NCI-H146 (cell line): ENCODE results near the gene PEPD.

Experiments used
- DNase-seq: peaks from one replicate; lab custom pipeline; 2025; lab: John Stamatoyannopoulos, UW

The PEPD gene

DNA sequence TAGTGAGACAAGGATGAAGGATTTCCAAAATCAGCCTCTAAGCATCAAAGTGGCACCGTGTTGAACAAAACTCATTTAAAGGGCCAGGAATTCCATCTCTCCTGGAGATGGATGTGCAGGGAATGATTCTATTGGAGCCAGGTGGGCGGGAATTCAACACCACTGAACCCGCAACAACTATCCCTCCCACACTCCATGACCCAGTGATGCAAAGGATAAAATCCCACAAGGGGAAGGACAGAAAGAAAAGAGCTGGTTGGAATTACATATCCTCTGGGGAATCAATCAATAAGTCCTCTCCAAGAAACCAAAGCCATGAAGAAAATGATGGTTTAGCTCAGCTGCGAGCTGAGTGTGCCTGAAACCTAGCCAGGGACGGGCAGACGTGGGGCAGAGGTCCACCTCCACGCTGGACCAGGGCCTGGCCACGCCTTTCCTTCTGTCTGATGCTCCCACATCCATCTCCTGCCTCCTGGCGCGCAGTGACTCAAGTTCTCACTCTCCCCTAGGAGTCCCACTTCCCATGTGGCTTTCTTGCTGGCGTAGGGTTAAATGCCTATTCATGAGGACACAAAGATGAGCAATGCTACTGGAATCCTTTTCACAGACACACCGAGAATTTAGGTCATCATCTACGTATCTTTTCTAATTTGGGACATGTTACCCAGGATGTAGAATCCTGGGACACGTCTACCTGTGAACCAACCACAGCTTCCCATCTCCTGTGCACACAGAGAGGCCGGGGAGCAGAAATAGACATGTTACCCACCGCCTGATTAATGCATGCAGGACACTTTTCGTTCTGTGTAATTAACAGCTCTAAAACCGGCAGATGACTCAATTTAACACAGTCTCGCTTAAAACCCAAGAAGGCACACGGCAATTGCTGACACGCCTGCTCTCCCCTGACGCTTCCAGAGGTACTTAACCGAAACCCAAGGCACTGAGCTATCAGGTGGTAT lies 48.6 kb downstream of the PEPD start:
- DNase-seq = no peak

DNA sequence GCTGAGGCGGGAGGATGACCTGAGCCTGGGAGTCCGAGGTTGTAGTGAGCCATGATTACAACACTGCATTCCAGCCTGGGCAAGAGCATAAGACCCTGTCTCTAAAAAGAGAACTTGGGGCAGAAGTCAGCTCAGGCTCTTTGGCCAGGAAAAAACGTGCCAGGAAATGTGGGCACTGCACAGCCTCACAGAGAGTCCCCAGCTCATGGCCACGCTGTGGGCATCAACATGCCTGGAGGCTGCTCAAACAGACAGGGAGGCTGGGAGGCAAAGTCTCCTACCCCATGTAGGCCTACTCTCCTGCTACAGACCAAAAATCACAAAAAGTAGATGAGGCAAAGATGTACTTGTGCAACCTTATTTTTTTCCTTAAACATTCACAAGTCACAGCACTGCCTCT lies 49.4 kb downstream of the PEPD start:
- no peak for DNase-seq

DNA sequence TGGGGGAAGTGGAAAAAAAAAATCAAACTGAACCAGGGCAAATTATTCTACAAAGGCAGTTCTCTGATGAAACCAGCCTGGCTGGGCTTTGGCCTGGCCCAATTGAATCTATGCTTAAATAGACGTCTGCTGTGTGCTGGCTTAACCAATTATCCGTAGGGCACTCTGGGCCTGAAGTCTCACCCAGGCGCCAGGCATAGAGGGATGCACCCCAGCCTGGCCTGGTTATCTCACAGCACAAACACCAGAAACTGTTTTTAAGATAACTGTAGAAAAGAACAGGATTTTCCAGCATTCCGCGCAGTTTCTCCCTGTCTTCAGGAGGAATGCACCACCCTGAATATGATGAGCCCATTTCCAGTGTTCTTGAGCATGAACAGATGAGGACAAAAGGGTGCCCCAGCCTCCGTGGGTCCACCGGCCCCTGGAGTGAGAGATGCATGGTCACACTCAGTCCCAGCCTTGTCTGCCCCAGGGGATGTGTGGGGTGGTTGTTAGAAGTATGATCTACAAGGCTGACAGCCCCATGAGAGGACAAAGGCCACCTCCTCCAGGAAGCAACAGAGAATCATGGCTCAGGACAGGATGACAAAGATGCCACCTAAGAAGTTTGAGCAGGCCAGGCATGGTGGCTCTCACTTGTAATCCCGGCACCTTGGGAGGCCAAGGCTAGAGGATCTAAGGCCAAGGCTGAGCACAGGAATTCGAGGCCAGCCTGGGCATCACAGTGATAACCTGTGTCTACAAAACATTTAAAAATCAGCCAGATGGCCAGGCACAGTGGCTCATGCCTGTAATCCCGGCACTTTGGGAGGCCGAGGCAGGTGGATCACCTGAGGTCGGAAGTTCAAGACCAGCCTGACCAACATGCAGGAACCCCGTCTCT lies 50.2 kb downstream of the PEPD start:
- DNase-seq = no peak

DNA sequence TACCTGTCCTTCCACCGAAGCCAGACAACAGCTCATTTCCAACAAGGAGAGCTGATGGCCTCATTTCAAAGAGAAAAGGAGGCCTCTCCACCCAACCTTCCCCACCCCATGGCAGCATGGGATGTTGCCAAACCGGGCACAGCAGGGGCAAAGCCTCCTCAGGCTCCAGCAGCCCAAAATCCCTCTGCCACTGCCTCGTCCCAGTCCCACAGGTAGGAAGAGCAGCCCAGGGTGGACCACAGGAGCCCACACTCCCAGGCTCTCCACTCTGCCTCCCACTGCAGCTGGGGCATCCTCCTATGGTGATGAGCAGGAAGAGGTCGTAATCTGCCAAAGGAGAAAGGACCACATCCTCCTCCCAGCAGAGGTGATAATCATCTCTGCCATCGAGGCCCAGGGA lies 50.9 kb downstream of the PEPD start:
- no peak for DNase-seq

DNA sequence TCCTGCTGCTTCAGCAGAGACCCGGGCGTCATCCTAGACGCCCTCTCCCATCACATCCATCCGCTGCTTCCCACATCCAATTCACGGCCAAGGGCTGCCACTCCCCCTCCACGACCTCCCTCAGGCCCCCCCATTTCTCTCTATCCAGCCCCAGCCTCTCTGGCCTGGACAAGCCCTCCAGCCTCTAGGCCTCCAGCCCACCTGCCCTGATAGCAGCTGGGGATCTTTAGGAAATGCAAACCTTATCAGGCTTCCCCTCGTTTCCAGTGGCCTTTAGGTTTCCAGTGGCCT lies 51.6 kb downstream of the PEPD start:
- no peak for DNase-seq

DNA sequence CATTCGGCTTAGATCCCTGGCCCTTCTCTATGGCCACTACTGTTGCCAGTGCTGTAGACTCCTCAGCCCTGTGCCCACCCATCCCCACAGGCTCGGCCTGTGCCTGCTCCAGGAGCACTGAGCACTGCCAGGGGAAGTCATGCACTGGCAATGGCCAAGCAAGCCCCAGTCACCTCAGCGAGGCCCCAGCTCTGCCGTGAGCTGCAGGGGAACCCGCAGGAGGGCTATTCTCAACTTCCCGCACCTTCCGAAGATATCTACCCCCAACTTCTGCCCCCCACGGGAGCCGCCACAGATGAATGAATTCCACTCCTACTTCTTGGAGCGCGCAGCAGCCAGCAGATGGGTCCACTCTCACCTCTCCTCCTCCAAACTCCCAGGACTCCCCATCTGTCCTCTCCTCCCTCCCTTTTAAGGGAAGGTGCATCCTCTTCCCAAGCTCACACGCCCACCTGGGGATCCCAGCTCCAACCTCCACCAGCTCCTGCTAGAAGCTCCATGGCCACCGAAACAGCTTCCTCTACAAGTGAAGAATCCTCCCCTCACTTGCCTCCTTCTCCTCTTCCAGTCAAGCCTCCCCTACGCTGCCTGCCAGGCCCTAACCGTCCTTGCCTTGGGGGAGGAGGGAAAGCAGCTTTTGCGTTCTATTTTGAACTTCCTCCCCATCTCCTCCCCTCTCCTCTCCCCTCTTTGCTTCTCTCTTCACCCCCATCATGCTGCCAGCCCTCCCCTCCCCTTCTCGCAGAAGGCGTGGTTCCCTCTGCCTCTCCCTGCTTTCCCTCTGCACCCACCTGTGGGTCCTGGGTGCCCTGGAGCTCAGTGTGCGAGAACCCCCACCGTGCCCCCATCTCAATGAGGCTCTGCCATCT lies 52.2 kb downstream of the PEPD start:
- no peak for DNase-seq

DNA sequence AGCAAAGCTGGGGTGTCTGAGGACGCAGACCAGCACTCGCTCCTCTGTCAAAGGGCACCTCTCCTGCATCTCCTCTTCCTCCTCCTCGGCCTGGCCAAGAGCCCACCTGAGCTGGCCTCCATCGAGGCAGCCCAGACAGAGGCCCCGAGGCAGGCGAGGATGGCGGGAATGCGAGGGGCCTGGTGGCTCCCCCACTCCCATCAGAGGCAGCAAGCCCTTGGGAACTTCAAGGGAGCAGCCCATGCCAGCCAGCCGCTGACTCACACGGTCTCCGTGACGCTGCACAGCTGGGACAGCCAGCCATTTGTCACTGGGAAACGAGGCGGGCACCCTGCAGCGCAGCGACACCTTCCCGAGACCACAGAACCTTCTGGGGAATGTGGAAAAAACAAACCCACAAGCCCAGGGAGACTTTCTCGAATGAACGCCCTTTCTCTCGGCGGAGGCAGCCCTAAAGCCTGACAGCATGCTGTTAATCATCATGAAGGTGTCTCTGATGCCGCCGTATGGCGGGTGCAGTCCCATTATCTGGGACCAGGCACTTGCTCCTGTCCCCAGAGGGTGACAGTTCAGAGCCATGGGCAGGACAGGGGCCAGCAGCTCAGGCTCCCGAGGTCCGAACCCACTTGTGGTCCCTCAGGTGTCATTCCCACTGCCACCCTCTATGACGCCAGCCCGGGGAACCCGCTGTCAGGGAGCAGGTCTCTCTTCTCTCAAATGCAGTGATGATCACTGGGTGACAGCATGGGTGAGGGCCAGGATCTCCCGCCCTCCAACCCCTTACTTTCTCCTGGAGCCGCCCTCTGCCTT lies 53.0 kb downstream of the PEPD start:
- DNase-seq = no peak

DNA sequence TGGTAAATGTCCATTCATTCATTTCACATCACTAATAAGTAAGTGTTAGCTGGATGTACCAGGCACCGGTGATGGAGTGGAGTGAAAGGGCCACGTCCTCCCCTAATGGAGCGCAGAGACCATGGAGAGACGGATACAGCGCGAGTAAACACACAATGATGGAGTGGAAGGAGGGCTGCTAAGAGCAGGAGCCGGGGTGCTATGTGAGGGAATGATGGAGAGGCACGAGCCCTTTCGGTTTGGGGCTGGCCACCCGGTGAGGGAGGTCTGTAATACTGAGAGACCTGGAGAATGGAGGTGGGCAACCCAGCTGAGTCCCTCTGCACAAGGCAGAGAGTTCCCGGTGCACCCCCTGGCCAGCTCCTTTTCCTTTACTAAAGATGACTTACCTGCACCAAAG lies 53.7 kb downstream of the PEPD start:
- no peak for DNase-seq

DNA sequence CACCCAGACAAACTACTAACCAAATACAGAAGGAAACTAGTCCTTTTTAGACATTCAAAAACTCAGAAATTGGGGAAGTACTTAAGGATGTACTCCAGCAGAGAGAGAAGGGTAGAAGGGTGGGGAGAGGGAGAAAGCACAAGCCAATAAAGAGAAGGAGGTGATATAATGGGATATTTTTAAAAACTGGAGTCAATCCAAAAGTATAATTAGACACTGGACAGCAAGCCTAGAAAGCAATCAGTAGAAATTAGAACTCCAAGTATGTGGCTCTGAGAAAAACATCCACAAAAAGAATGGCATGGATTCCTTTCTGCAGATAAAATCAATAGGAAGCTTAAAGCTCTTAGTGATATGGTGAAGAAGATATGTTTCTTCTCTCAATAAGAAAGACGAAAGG lies 55.8 kb downstream of the PEPD start:
- DNase-seq = no peak

DNA sequence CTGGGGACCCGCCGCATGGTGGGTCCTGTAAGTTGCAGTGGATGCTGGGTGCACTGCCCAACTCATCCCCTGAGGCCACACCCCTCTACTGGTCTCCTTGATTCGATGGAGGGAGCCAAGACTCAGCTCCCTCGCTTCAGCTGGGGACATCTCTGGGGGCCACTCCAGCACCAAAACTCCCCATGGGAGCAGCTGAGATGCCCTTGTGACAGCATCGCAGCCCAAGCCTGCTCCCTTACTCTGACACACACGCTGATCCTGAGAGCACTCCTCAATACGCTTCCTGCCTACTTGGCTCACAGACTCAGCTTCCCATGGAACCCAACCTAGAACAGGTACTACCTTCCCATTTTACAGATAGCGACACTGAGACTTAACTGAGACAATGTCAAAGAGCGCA lies 56.2 kb downstream of the PEPD start:
- DNase-seq = no peak

DNA sequence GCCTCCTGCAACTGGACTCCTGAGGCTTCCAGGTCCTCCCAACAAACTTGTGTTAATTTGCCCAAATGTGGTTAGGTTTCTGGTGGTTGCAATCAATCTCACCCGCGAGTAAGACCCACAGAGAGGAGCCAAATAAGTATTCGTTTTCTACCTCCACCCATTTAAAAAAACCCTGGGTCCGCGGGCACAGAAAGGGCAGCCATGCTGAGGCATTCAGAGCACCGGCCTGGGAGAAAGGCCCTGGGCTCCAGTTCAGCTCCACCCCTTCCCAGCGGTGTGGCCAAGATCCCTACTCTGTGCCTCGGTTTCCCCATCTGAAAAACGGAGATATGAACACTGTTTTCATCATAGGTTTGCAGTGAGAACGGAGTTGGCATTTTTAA lies 56.9 kb downstream of the PEPD start:
- no peak for DNase-seq

DNA sequence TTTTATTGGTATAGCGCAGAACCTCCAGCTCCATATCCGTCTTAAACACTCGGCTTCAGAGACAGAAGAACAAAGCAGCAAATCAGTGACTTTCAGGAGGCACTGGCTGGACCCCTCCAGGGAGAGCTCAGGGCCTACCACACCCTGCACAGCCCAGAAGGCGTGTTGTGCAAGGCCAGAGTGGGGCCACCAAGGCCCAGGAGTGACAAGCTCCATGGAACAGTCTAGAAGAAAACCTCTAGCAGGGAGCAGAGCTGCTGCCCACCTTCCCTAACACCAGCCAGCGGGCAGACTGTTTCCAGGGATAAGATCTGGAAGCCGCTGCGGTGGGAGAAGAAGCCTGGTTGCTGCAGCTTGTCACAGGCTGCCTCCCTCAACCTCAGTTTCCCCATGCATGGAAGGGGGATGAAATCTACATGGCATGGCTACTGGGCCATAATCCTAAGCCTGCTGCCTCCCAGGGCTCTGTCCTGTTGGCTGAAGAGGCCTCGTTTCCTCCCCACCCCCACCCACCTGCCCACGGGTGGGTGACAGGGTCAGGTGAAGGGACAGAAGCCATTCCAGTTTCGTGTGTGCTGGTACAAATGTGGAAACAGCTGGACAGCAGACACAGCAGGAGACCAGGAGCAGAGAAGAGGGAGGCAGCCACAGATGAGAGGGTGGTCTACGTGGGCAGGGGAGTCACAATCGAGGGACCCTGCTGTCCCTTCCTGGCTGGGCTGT lies 57.4 kb downstream of the PEPD start:
- DNase-seq = no peak

DNA sequence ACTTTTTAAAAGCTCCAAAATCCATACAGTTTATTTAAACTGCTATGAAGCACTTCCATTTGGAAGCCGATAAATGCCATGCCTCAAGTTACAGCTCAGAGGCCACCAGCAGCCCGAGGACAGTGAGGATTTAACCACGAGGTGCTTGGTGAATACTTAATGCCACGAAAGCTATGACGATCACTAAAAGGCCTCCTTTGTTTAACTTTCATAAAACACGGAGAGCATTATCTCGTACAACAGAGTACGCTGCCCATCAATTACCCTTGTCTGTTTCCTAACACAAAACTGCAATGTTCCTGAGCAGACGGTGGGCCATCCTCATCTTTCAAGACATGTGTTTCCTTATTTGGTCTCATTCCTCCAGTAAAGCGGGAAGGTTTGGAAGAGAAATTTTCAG lies 58.4 kb downstream of the PEPD start:
- DNase-seq = no peak

DNA sequence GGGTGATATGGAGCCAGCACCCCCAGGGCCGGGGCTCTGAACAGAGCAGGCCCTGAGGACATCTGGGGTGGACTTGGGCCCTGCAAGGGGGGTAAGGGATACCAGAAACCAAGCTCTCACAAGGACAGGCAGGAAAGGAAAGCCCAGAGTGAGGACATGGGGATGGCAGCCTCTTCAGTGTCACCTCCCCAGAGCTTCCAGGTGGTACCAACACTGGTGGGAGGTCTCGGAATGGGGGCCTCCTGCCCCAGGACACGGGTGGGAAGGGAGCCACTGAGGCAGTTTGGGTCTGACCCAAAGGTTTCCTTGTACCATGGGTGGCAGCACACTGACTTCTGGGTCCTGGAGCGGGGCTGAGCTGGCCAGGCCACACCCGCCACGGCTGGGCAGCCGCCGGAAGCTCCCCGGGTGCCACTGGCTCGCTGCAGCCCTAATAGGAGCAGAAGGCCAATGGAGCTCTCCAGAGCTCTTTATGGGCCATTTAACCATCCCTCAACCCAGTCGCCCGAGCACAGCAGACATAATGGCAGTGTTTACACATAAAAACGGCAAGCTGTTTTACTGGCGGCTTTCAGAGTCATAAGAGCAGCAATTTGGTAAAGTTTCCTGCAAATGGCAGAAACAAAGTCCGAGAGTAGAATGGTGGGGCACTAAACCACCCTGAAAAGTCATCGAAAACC lies 59.3 kb downstream of the PEPD start:
- DNase-seq = no peak

DNA sequence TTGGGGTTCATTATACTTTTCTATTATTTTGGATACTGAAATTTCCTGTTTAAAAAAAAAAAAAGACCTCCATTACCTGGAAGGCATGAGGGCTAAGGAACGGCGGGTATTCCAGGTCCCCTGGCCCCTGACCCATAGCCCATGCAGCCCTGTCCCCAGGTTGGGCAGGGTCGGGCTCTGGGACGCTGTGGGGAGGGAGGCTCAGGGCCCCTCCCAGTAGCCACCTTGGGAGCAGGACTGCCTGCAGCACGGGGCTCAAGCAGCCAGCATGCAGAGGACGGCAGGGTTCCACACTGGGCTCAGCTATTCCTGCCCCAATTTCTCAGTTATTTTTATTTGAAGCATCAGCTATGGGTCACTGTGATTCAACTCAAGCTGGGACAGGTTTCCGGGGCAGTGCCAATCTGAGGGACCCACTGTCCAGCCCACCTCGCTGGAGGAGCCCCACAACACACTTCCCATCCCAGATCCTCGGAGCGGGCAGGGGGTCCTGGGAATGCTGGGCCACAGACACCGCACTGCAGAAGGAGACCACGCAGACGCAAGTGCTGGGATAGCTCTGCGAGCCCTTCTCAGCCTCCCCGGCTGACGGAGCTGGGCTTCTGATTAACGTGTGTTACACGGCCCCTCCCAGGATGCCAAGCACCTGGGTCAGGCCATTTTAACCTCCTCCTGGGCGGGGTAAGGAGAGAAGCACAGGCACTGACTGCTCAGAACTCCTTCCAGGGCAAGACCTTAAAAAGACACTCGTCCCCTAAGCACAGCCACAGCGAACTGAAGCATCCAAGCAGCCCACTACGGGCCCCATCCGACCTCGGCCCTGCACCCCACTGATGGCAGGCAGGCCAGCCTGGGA lies 60.1 kb downstream of the PEPD start:
- no peak for DNase-seq

DNA sequence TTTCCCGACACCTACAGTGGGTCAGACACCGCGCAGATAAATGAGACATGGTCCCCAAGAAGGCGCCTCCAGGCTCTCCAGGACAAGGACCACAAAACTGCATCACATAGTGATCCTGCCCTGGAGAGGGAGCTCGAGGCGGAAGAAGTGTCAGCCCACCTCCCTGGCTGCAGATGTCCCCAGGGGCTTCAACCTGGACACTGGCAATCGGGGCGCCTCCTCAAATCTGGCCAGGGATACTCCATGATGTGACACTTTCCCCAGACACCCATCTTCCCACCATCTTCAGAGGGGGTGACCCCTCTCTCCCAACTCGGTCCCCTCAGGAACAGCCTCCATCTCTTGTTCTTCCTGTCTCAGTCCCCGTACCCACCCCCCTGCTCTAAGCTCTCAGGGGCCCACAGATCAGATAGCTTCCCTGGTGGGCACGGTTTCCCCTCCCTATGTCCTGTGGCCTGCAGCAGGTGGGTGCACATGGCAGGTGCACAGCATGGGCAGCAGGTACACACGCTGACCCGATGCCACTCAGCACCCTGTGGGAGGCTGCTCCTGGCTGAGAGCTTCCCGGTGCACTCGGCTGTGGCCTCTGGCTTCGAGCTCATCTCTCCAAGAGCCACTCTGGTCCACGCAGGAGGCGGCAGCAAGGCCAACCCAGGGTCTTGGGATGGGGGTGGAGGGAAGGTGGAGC lies 61.2 kb downstream of the PEPD start:
- DNase-seq = no peak

DNA sequence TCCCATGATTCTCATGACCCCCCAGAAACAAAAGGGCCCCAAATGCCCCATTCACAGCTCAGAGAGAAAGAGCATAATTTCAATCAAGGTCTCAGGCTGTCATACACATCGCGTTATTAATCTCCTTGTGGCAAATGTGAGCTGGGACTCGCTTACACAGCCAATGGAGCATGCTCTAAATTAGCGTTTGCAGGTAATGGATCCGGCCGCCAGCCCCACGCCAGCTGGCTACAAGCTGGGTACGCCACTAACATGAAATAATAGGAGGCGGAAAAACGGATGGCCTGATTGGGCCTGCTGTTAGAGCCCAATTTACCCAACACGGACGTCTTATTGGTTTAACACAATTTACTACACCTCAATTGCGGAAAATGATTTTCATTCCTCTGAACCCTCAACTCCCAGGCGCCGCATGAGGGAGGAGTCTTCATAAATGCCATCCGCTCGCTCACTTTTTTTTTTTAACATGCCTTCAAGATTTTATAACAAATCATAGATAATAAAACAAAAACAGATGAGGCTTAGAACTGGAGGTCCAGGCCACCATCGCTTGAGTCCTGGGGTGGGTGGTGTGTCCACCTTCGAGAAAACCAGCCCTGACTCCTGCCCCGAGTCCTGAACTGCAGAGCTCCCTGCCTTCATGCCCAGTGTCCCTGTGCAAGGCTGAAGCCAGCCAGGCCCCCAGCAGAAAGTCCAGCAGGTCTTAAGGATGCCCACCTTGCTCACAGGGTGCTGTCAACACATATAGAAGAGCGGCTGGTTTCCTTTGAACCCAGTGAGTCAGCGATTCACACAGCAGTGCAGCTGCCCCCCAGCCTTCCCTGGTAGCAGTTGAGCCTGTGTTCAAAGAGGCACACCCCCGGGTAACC lies 62.1 kb downstream of the PEPD start:
- DNase-seq = no peak

DNA sequence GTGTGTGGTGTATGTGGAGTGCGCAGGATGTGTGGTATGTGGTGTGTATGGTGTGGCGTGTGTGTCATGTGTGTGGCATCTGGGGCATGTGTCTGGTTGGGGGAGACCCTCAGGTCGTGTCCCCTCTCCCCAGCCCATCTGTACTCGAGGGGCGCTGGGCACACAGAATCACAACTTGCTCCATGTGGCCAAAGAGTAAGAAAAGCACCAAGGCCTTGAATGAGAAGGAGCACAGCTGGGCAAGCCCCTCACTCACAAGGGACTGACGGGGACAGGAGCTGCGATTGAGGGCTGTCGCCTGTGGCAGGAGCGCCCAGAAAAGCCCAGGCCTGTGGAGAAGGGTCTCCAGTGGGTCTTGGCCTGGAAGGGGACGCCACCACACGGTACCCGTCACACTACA lies 62.8 kb downstream of the PEPD start:
- no peak for DNase-seq
